H7 (cell line): ENCODE results near the gene CELF2. TPM values are rescaled to one million over a fixed set of nuclear protein-coding genes. Genes with fewer than 3 reads are reported as not detected.
"Not testable (repeated sequence)": the region's sequence is repeated elsewhere in the genome, so short reads cannot be mapped to it uniquely, and the experiment has no call there.

Experiments used
- DNase-seq: peaks from one replicate; pipeline ENCODE4 v3.0.0; 2012
- H3K27me3 ChIP-seq: 2 replicates; pipeline ENCODE4 v1.6.0; 2011; ENCODE audit warnings: mild to moderate bottlenecking, low read length; ENCODE audit not compliant: control insufficient read depth, insufficient read depth
- H3K36me3 ChIP-seq: replicated peaks from 2 replicates; pipeline ENCODE4 v1.5.1; 2011; ENCODE audit warnings: low read length; ENCODE audit not compliant: control insufficient read depth, insufficient read depth
- H3K4me3 ChIP-seq: 2 replicates; pipeline ENCODE4 v1.5.1; 2011; ENCODE audit warnings: low read depth, mild to moderate bottlenecking, control low read depth, low read length, moderate library complexity; ENCODE audit not compliant: insufficient read depth
- total RNA-seq: library from RNA; depleted of rRNA; stranded (reverse); fragments of >200 nt; shearing (Covaris generic); gene quantifications from 2 replicates; pipeline ENCODE4 v1.2.3, GENCODE V29; 2014

CELF2 gene
- total RNA-seq, 1 experiment from 2014 or later, result 8.5 TPM

GRCh38 chr10:11339013-11339412 is 321.3 kb downstream of the CELF2 start:
- H3K36me3 ChIP-seq, result no peaks in the 10 kb centered on the region
- H3K4me3 ChIP-seq, result no peak overlapping the region

GRCh38 chr10:11339660-11340059 is 322.0 kb downstream of the CELF2 start:
- no peak overlapping the region for H3K4me3 ChIP-seq

More at GRCh38 chr10:11339013-11339412, 321.3 kb downstream of the CELF2 start:
- no peaks in the 10 kb centered on the region for H3K27me3 ChIP-seq
- DNase-seq, result no peak

GRCh38 chr10:11341283-11341960 is 323.8 kb downstream of the CELF2 start:
- no peak for DNase-seq
- Histone ChIP-seq H3K4me3 (no peak overlapping the region), H3K27me3 (no peaks in the 10 kb centered on the region)

More at GRCh38 chr10:11339660-11340059, 322.0 kb downstream of the CELF2 start:
- H3K27me3 ChIP-seq, result no peaks in the 10 kb centered on the region
- DNase-seq, result no peak
- H3K36me3 ChIP-seq, result no peaks in the 10 kb centered on the region

GRCh38 chr10:11344081-11344480 is 326.4 kb downstream of the CELF2 start:
- Histone ChIP-seq H3K27me3 (no peaks in the 10 kb centered on the region), H3K4me3 (no peak overlapping the region), H3K36me3 (no peaks in the 10 kb centered on the region)
- no peak for DNase-seq

More at GRCh38 chr10:11341283-11341960, 323.8 kb downstream of the CELF2 start:
- H3K36me3 ChIP-seq, result no peaks in the 10 kb centered on the region

GRCh38 chr10:11344550-11344949 is 326.9 kb downstream of the CELF2 start:
- DNase-seq, result no peak

GRCh38 chr10:11345224-11346054 is 327.8 kb downstream of the CELF2 start:
- DNase-seq, result peak; percentile 64
- Histone ChIP-seq H3K36me3 (no peaks in the 10 kb centered on the region), H3K27me3 (no peaks in the 10 kb centered on the region), H3K4me3 (no peak overlapping the region)

More at GRCh38 chr10:11344550-11344949, 326.9 kb downstream of the CELF2 start:
- Histone ChIP-seq H3K36me3 (no peaks in the 10 kb centered on the region), H3K4me3 (no peak overlapping the region), H3K27me3 (no peaks in the 10 kb centered on the region)

- not testable (repeated sequence) for H3K27me3 ChIP-seq, DNase-seq, H3K4me3 ChIP-seq, H3K36me3 ChIP-seq
Observed at GRCh38 chr10:11347580-11347979, 329.9 kb downstream of the CELF2 start.

GRCh38 chr10:11351801-11352200 is 334.1 kb downstream of the CELF2 start:
- H3K27me3 ChIP-seq, result no peaks in the 10 kb centered on the region
- DNase-seq, result no peak

GRCh38 chr10:11353006-11353896 is 335.6 kb downstream of the CELF2 start:
- H3K36me3 ChIP-seq, result no peaks in the 10 kb centered on the region
- H3K4me3 ChIP-seq, result no peak overlapping the region
- no peaks in the 10 kb centered on the region for H3K27me3 ChIP-seq
- DNase-seq, result no peak

More at GRCh38 chr10:11351801-11352200, 334.1 kb downstream of the CELF2 start:
- Histone ChIP-seq H3K36me3 (no peaks in the 10 kb centered on the region), H3K4me3 (no peak overlapping the region)

GRCh38 chr10:11354823-11355222 is 337.2 kb downstream of the CELF2 start:
- Histone ChIP-seq H3K27me3 (no peaks in the 10 kb centered on the region), H3K36me3 (no peaks in the 10 kb centered on the region), H3K4me3 (no peak overlapping the region)
- DNase-seq, result no peak

- Histone ChIP-seq H3K27me3 (no peaks in the 10 kb centered on the region), H3K4me3 (no peak overlapping the region), H3K36me3 (no peaks in the 10 kb centered on the region)
- DNase-seq, result no peak
Observed at GRCh38 chr10:11355592-11355991, 337.9 kb downstream of the CELF2 start.

GRCh38 chr10:11357439-11357838 is 339.8 kb downstream of the CELF2 start:
- no peaks in the 10 kb centered on the region for H3K27me3 ChIP-seq
- no peak overlapping the region for H3K4me3 ChIP-seq
- H3K36me3 ChIP-seq, result no peaks in the 10 kb centered on the region
- DNase-seq, result no peak

GRCh38 chr10:11358011-11358410 is 340.3 kb downstream of the CELF2 start:
- Histone ChIP-seq H3K36me3 (no peaks in the 10 kb centered on the region), H3K27me3 (no peaks in the 10 kb centered on the region), H3K4me3 (no peak overlapping the region)
- no peak for DNase-seq

GRCh38 chr10:11358923-11359575 is 341.4 kb downstream of the CELF2 start:
- Histone ChIP-seq H3K4me3 (no peak overlapping the region), H3K36me3 (no peaks in the 10 kb centered on the region), H3K27me3 (no peaks in the 10 kb centered on the region)
- DNase-seq, result no peak
